Measurements from ENCODE around the gene NEBL. TPM values are rescaled to one million over a fixed set of nuclear protein-coding genes. Genes with fewer than 3 reads are reported as not detected.
"Not testable (repeated sequence)": the region's sequence is repeated elsewhere in the genome, so short reads cannot be mapped to it uniquely, and the experiment has no call there.

NEBL gene, protein sequence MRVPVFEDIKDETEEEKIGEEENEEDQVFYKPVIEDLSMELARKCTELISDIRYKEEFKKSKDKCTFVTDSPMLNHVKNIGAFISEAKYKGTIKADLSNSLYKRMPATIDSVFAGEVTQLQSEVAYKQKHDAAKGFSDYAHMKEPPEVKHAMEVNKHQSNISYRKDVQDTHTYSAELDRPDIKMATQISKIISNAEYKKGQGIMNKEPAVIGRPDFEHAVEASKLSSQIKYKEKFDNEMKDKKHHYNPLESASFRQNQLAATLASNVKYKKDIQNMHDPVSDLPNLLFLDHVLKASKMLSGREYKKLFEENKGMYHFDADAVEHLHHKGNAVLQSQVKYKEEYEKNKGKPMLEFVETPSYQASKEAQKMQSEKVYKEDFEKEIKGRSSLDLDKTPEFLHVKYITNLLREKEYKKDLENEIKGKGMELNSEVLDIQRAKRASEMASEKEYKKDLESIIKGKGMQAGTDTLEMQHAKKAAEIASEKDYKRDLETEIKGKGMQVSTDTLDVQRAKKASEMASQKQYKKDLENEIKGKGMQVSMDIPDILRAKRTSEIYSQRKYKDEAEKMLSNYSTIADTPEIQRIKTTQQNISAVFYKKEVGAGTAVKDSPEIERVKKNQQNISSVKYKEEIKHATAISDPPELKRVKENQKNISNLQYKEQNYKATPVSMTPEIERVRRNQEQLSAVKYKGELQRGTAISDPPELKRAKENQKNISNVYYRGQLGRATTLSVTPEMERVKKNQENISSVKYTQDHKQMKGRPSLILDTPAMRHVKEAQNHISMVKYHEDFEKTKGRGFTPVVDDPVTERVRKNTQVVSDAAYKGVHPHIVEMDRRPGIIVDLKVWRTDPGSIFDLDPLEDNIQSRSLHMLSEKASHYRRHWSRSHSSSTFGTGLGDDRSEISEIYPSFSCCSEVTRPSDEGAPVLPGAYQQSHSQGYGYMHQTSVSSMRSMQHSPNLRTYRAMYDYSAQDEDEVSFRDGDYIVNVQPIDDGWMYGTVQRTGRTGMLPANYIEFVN
- 805 TPM for total RNA-seq
- long read RNA-seq, full-length matches to known transcripts, result 30 of 448 reads
- long read RNA-seq, partial matches to known transcripts, result 351 of 448 reads
- long read RNA-seq, other reads (novel, unspliced or antisense), result 67 of 448 reads

DNA sequence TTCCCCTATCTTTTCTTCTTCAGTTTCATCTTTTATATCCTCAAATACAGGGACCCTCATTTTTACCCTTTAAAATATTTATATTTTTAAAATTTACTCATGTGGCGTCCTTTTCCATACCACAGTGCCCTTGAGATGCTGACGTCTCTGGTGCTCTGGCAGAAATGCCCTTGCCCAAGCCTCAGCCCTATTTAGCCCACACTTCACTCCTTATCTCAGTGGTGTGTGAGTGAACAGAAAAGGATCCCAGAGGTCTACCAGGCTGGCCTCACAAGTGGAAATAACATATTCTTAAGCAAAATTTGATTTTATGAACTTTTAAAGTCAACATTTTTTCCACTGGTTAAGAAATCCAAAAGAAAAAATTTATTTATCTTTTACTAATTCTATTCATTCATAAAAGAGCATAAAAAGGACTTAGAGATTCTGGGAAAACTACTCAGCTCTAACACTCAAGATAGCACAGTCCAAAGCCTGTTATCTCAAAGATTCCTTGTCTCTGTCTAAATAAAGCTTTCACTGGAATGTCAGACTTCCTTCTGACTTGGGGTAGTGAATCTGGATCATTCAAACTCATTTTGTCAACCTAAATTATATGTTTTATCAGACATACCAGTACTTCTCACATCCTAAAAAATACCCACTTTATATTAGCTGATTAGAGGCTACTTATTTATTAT lies at the start of gene NEBL:
Gene NEBL, minus strand, starts transcription at position 166 of the 680 bp plus-strand sequence. Its CDS starts 106 bp downstream, at position 60.
- H3K36me3 ChIP-seq, result peaks cover 6% of the 10 kb centered on the region
- intact Hi-C loops (cut with micrococcal nuclease), result no loop called here
- H3K27ac ChIP-seq (replicated peaks), result peak within 1 kb of the TSS; percentile 91
- no peak for TF ChIP-seq CTCF (IDR thresholded peaks at IDR 0.05; ENCODE audit: borderline replicate concordance)
- peak; percentile 29 for DNase-seq
- no peaks in the 10 kb centered on the region for H3K27me3 ChIP-seq (ENCODE audit: low read depth)
- H3K9me3 ChIP-seq (replicated peaks), result no peaks in the 10 kb centered on the region
- peaks cover 12% of the 10 kb centered on the region for H3K4me1 ChIP-seq
- H3K4me3 ChIP-seq, result peak within 1 kb of the TSS; percentile 67

DNA sequence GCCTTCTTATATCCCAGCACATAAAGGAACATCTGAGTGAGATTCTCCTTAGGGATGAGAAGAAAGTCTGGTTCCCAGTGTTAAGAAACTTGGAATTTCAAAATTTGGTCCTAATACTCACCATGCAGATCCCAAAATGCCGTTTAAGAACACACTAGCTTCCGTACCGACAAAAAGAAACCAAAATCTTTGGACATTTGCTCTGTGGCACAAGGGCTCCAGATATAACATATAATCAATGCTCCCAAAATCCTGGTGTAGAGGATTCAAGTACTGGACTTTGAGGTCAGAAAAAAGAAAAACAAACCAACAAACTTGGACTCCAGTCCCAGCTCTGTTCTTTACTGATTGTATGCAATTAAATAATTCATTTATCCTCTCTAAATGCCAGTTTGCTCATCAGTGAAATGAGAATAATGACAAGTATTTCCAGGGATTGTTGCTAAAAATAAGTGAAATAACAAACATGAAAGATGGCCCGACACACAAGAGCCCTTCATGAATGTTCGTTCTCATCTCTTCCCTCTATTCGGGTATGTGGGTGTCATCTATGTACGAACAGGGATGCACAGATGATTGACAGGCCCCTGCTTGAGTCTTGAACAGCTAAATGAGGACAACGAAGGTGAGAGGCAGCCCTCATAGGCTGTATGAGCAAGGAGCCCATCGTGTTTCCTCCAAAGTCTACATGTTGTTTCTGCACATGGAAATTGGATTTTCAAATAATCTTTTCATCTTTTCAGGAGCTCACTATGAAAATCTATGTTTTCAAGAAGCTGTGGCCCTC lies 48.6 kb upstream of the NEBL start:
- no peaks in the 10 kb centered on the region for H3K27me3 ChIP-seq (ENCODE audit: low read depth)
- intact Hi-C loops (cut with micrococcal nuclease), result no loop called here
- peaks cover 6% of the 10 kb centered on the region for H3K9me3 ChIP-seq (replicated peaks)
- TF ChIP-seq CTCF (IDR thresholded peaks at IDR 0.05; ENCODE audit: borderline replicate concordance), result no peak
- H3K4me1 ChIP-seq, result no peaks in the 10 kb centered on the region
- H3K27ac ChIP-seq (replicated peaks), result no peak overlapping the region
- H3K36me3 ChIP-seq, result no peaks in the 10 kb centered on the region
- no peak overlapping the region for H3K4me3 ChIP-seq
- DNase-seq, result no peak

- no peaks in the 10 kb centered on the region for H3K4me1 ChIP-seq
- intact Hi-C loops (cut with micrococcal nuclease), result no loop called here
- no peak for DNase-seq
- peaks cover 6% of the 10 kb centered on the region for H3K9me3 ChIP-seq (replicated peaks)
- no peak for TF ChIP-seq CTCF (IDR thresholded peaks at IDR 0.05; ENCODE audit: borderline replicate concordance)
- H3K27ac ChIP-seq (replicated peaks), result no peak overlapping the region
- no peaks in the 10 kb centered on the region for H3K36me3 ChIP-seq
- no peak overlapping the region for H3K4me3 ChIP-seq
- H3K27me3 ChIP-seq (ENCODE audit: low read depth), result no peaks in the 10 kb centered on the region
Measured at GRCh38 chr10:20944789-20945502, 47.8 kb upstream of the NEBL start.

DNA sequence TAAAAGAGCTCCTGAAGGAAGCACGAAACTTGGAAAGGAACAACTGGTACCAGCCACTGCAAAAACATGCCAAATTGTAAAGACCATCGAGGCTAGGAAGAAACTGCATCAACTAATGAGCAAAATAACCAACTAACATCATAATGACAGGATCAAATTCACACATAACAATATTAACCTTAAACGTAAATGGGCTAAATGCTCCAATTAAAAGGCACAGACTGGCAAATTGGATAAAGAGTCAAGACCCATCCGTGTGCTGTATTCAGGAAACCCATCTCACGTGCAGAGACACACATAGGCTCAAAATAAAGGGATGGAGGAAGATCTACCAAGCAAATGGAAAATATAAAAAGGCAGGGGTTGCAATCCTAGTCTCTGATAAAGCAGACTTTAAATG lies 42.3 kb upstream of the NEBL start:
- DNase-seq; intact Hi-C loops (cut with micrococcal nuclease); H3K4me1 ChIP-seq; H3K4me3 ChIP-seq; H3K36me3 ChIP-seq; H3K27me3 ChIP-seq (ENCODE audit: low read depth); H3K27ac ChIP-seq (replicated peaks): not testable (repeated sequence)
- H3K9me3 ChIP-seq (replicated peaks), result peaks cover 11% of the 10 kb centered on the region

DNA sequence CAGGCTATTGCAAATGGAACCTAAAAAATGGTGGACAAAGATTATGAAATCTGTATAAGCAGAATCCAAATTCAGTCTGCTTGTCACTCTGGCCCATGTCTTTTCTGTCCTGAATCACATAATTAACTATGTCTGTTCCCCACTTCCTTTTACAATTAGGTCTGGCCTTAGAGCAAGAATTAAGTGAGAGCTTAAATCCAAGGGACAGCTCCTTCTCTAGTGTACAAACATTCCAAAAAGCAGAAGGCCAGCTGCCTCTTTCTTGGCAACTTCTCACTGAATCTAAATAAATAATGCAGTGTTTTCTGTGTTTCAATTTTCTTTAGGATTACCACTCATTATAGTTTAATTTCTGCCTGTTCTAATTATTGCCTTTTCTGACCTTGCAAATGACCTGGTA lies 39.3 kb upstream of the NEBL start:
- H3K4me1 ChIP-seq, result no peaks in the 10 kb centered on the region
- H3K9me3 ChIP-seq (replicated peaks), result peaks cover 9% of the 10 kb centered on the region
- H3K36me3 ChIP-seq, result no peaks in the 10 kb centered on the region
- no peak overlapping the region for H3K27ac ChIP-seq (replicated peaks)
- TF ChIP-seq CTCF (IDR thresholded peaks at IDR 0.05; ENCODE audit: borderline replicate concordance), result no peak
- no peak overlapping the region for H3K4me3 ChIP-seq
- no peaks in the 10 kb centered on the region for H3K27me3 ChIP-seq (ENCODE audit: low read depth)
- no peak for DNase-seq
- intact Hi-C loops (cut with micrococcal nuclease), result no loop called here

Measured in left ventricle myocardium inferior (tissue), 1 donor.